ENCODE results near the gene GMPR2.
"Not testable (repeated sequence)": the region's sequence is repeated elsewhere in the genome, so short reads cannot be mapped to it uniquely, and the experiment has no call there.

The GMPR2 gene

GRCh38 chr14:24219080-24219479 lies 13.6 kb upstream of the GMPR2 start:
- no peak for TF ChIP-seq CTCF (conservative IDR thresholded peaks at IDR 0.05; ENCODE audit: low read depth, low read length)
- H3K4me3 ChIP-seq (ENCODE audit: low read depth, low read length) = no peak overlapping the region
- no peak for DNase-seq (ENCODE audit: low read depth)

GRCh38 chr14:24219521-24219920 lies 13.2 kb upstream of the GMPR2 start:
- DNase-seq (ENCODE audit: low read depth) = no peak
- no peak overlapping the region for H3K4me3 ChIP-seq (ENCODE audit: low read depth, low read length)
- no peak for TF ChIP-seq CTCF (conservative IDR thresholded peaks at IDR 0.05; ENCODE audit: low read depth, low read length)

GRCh38 chr14:24222987-24223386 lies 9.7 kb upstream of the GMPR2 start:
- H3K4me3 ChIP-seq (ENCODE audit: low read depth, low read length); DNase-seq (ENCODE audit: low read depth): not testable (repeated sequence)

GRCh38 chr14:24224618-24225071 lies 8.1 kb upstream of the GMPR2 start:
- H3K4me3 ChIP-seq (ENCODE audit: low read depth, low read length) = no peak overlapping the region
- DNase-seq (ENCODE audit: low read depth) = peak; percentile 91

GRCh38 chr14:24226473-24226872 lies 6.3 kb upstream of the GMPR2 start:
- no peak overlapping the region for H3K4me3 ChIP-seq (ENCODE audit: low read depth, low read length)
- TF ChIP-seq CTCF (conservative IDR thresholded peaks at IDR 0.05; ENCODE audit: low read depth, low read length) = no peak
- no peak for DNase-seq (ENCODE audit: low read depth)

More at GRCh38 chr14:24224618-24225071, 8.1 kb upstream of the GMPR2 start:
- no peak for TF ChIP-seq CTCF (conservative IDR thresholded peaks at IDR 0.05; ENCODE audit: low read depth, low read length)

- H3K4me3 ChIP-seq (ENCODE audit: low read depth, low read length) = no peak overlapping the region
- no peak for TF ChIP-seq CTCF (conservative IDR thresholded peaks at IDR 0.05; ENCODE audit: low read depth, low read length)
- no peak for DNase-seq (ENCODE audit: low read depth)
Observed at GRCh38 chr14:24228902-24229301, 3.8 kb upstream of the GMPR2 start.

GRCh38 chr14:24231263-24232120 lies 1.2 kb upstream of the GMPR2 start:
- TF ChIP-seq CTCF (conservative IDR thresholded peaks at IDR 0.05; ENCODE audit: low read depth, low read length) = no peak
- peak overlapping the region; percentile 89 for H3K4me3 ChIP-seq (ENCODE audit: low read depth, low read length)
- no peak for DNase-seq (ENCODE audit: low read depth)

Data from choroid plexus epithelial cell (primary cell).